Measurements from ENCODE around the gene SLC9A1. TPM values are rescaled to one million over a fixed set of nuclear protein-coding genes. Genes with fewer than 3 reads are reported as not detected.

Gene SLC9A1
- polyA plus RNA-seq, 1 donor (not counting 4 experiments of a cell fraction or from before 2014, with no cell fraction given), result 12.4 TPM

- Histone ChIP-seq H3K4me2 (ENCODE audit: control insufficient read depth, extremely low read depth, insufficient read depth, low read depth, low read length) (no peak overlapping the region), H3K9me3 (ENCODE audit: control insufficient read depth, low read depth, low read length) (no peaks in the 10 kb centered on the region), H3K4me1 (ENCODE audit: control insufficient read depth, extremely low read depth, insufficient read depth, low read length) (peaks cover 2% of the 10 kb centered on the region), H3K4me3 (ENCODE audit: control insufficient read depth in 2 of 3, extremely low read depth in 1 of 3, insufficient read depth in 2 of 3, low read depth in 1 of 3, low read length in 3 of 3) (no peak overlapping the region), H3K27ac (ENCODE audit: control insufficient read depth, insufficient read depth, low read length) (no peak overlapping the region), H3K79me2 (ENCODE audit: control insufficient read depth, insufficient read depth, low read length) (no peaks in the 10 kb centered on the region), H3K36me3 (ENCODE audit: control insufficient read depth in 2 of 2, extremely low read depth in 1 of 2, insufficient read depth in 2 of 2, low read length in 2 of 2) (no peaks in the 10 kb centered on the region), H2AFZ (ENCODE audit: control insufficient read depth, low read length) (no peak overlapping the region), H4K20me1 (ENCODE audit: control insufficient read depth, extremely low read depth, insufficient read depth, low read length) (no peaks in the 10 kb centered on the region), H3K9ac (ENCODE audit: control insufficient read depth, extremely low read depth, insufficient read depth, low read length) (no peak overlapping the region), H3K9me1 (ENCODE audit: control insufficient read depth, extremely low read depth, insufficient read depth, low read length) (no peaks in the 10 kb centered on the region), H3K27me3 (ENCODE audit: control insufficient read depth, extremely low read depth, insufficient read depth, low read length) (no peaks in the 10 kb centered on the region)
- TF ChIP-seq CTCF (optimal IDR thresholded peaks at IDR 0.05 in 1 of 3, IDR thresholded peaks at IDR 0.05 in 1 of 3, conservative IDR thresholded peaks at IDR 0.05 in 1 of 3; ENCODE audit: extremely low read depth in 1 of 3, insufficient read depth in 2 of 3, low read length in 3 of 3) (no peak), EZH2 (IDR thresholded peaks at IDR 0.05; ENCODE audit: low read length) (no peak)
- FAIRE-seq (no peak), DNase-seq (ENCODE audit: low read depth, low spot score) (no peak)
- dilution Hi-C loops (cut with MboI; ENCODE audit: extremely low pct_ligation_motif_present, low sequenced_read_pairs), result no loop called here
Observed at GRCh38 chr1:27086026-27086425, 68.9 kb downstream of the SLC9A1 start.

- no peak overlapping the region for H3K4me2 ChIP-seq (ENCODE audit: control insufficient read depth, extremely low read depth, insufficient read depth, low read depth, low read length)
- no peaks in the 10 kb centered on the region for H3K27me3 ChIP-seq (ENCODE audit: control insufficient read depth, extremely low read depth, insufficient read depth, low read length)
- H2AFZ ChIP-seq (ENCODE audit: control insufficient read depth, low read length), result no peak overlapping the region
- H3K79me2 ChIP-seq (ENCODE audit: control insufficient read depth, insufficient read depth, low read length), result no peaks in the 10 kb centered on the region
- no peaks in the 10 kb centered on the region for H3K4me1 ChIP-seq (ENCODE audit: control insufficient read depth, extremely low read depth, insufficient read depth, low read length)
- H3K9me1 ChIP-seq (ENCODE audit: control insufficient read depth, extremely low read depth, insufficient read depth, low read length), result no peaks in the 10 kb centered on the region
- dilution Hi-C loops (cut with MboI; ENCODE audit: extremely low pct_ligation_motif_present, low sequenced_read_pairs), result no loop called here
- H3K4me3 ChIP-seq (ENCODE audit: control insufficient read depth in 2 of 3, extremely low read depth in 1 of 3, insufficient read depth in 2 of 3, low read depth in 1 of 3, low read length in 3 of 3), result no peak overlapping the region
- H4K20me1 ChIP-seq (ENCODE audit: control insufficient read depth, extremely low read depth, insufficient read depth, low read length), result no peaks in the 10 kb centered on the region
- H3K9ac ChIP-seq (ENCODE audit: control insufficient read depth, extremely low read depth, insufficient read depth, low read length), result no peak overlapping the region
- DNase-seq (ENCODE audit: low read depth, low spot score), result no peak
- no peak for FAIRE-seq
- TF ChIP-seq EZH2 (IDR thresholded peaks at IDR 0.05; ENCODE audit: low read length) (no peak), CTCF (optimal IDR thresholded peaks at IDR 0.05 in 1 of 3, IDR thresholded peaks at IDR 0.05 in 1 of 3, conservative IDR thresholded peaks at IDR 0.05 in 1 of 3; ENCODE audit: extremely low read depth in 1 of 3, insufficient read depth in 2 of 3, low read length in 3 of 3) (no peak)
- no peak overlapping the region for H3K27ac ChIP-seq (ENCODE audit: control insufficient read depth, insufficient read depth, low read length)
- H3K9me3 ChIP-seq (ENCODE audit: control insufficient read depth, low read depth, low read length), result no peaks in the 10 kb centered on the region
- no peaks in the 10 kb centered on the region for H3K36me3 ChIP-seq (ENCODE audit: control insufficient read depth in 2 of 2, extremely low read depth in 1 of 2, insufficient read depth in 2 of 2, low read length in 2 of 2)
Observed at GRCh38 chr1:27084107-27084506, 70.8 kb downstream of the SLC9A1 start.

All from keratinocyte (primary cell).